ENCODE results near the gene CDK6.

CDK6 gene

GRCh38 chr7:92725161-92725925 is 111.0 kb downstream of the CDK6 start:
- no peak for DNase-seq
- intact Hi-C loops (cut with DNase I) = no loop called here

- intact Hi-C loops (cut with DNase I) = loop anchor here (5.0 kb wide), 1 partner anchor 33 kb away; no protein-coding TSS in a partner anchor
- DNase-seq = no peak
Measured at GRCh38 chr7:92723943-92724342, 112.4 kb downstream of the CDK6 start.

GRCh38 chr7:92723205-92723604 is 113.2 kb downstream of the CDK6 start:
- intact Hi-C loops (cut with DNase I) = loop anchor here (5.0 kb wide), 1 partner anchor 34 kb away; no protein-coding TSS in a partner anchor
- no peak for DNase-seq

GRCh38 chr7:92722541-92722940 is 113.8 kb downstream of the CDK6 start:
- DNase-seq = no peak
- intact Hi-C loops (cut with DNase I) = loop anchor here (5.0 kb wide), 1 partner anchor 35 kb away; no protein-coding TSS in a partner anchor

GRCh38 chr7:92720604-92721350 is 115.6 kb downstream of the CDK6 start:
- DNase-seq = no peak
- intact Hi-C loops (cut with DNase I) = loop anchor here (5.0 kb wide), 1 partner anchor 37 kb away; no protein-coding TSS in a partner anchor

GRCh38 chr7:92717993-92718716 is 118.2 kb downstream of the CDK6 start:
- peak; percentile 22 to 89 (median 62) for DNase-seq
- intact Hi-C loops (cut with DNase I) = no loop called here

GRCh38 chr7:92717623-92717992 is 118.8 kb downstream of the CDK6 start:
- intact Hi-C loops (cut with DNase I) = no loop called here
- DNase-seq = no peak

GRCh38 chr7:92716825-92717580 is 119.4 kb downstream of the CDK6 start:
- intact Hi-C loops (cut with DNase I) = no loop called here

GRCh38 chr7:92715963-92716362 is 120.4 kb downstream of the CDK6 start:
- DNase-seq = no peak
- intact Hi-C loops (cut with DNase I) = no loop called here

More at GRCh38 chr7:92716825-92717580, 119.4 kb downstream of the CDK6 start:
- no peak for DNase-seq

GRCh38 chr7:92714767-92715166 is 121.6 kb downstream of the CDK6 start:
- intact Hi-C loops (cut with DNase I) = no loop called here
- no peak for DNase-seq

GRCh38 chr7:92714280-92714679 is 122.1 kb downstream of the CDK6 start:
- intact Hi-C loops (cut with DNase I) = no loop called here
- DNase-seq = no peak

GRCh38 chr7:92709912-92710311 is 126.5 kb downstream of the CDK6 start:
- intact Hi-C loops (cut with DNase I) = no loop called here
- no peak for DNase-seq

- intact Hi-C loops (cut with DNase I) = no loop called here
Measured at GRCh38 chr7:92709150-92709549, 127.2 kb downstream of the CDK6 start.

GRCh38 chr7:92708111-92709042 is 128.0 kb downstream of the CDK6 start:
- no peak for DNase-seq
- intact Hi-C loops (cut with DNase I) = no loop called here

More at GRCh38 chr7:92709150-92709549, 127.2 kb downstream of the CDK6 start:
- DNase-seq = peak in 14 of 42 donors; percentile 20 to 81 (median 40)

GRCh38 chr7:92707435-92707834 is 128.9 kb downstream of the CDK6 start:
- no peak for DNase-seq
- intact Hi-C loops (cut with DNase I) = no loop called here

GRCh38 chr7:92706563-92706962 is 129.8 kb downstream of the CDK6 start:
- DNase-seq = no peak
- intact Hi-C loops (cut with DNase I) = no loop called here

- no peak for DNase-seq
- intact Hi-C loops (cut with DNase I) = no loop called here
Measured at GRCh38 chr7:92705831-92706230, 130.5 kb downstream of the CDK6 start.

- DNase-seq = no peak
- intact Hi-C loops (cut with DNase I) = no loop called here
Measured at GRCh38 chr7:92704858-92705257, 131.5 kb downstream of the CDK6 start.

All from head of caudate nucleus (tissue), 42 donors.